OCI-LY1 (cell line): Measurements from ENCODE around the gene ACTL7B.

ENCODE experiments used
- H2AFZ ChIP-seq: fragments of 200-600 bp; sonication (generic), shearing (Covaris generic); 2 replicates; pipeline ENCODE4 v1.6.0; 2014; ENCODE audit warnings: antibody characterized with exemption, mild to moderate bottlenecking, low read length
- H3F3A ChIP-seq: fragments of 200-600 bp; sonication (generic), shearing (Covaris generic); 2 replicates; pipeline ENCODE4 v1.6.0; 2014; ENCODE audit warnings: mild to moderate bottlenecking, antibody characterized with exemption, low read length, moderate library complexity; ENCODE audit not compliant: insufficient read depth
- H3K27ac ChIP-seq: fragments of 200-600 bp; sonication (generic); 2 replicates; pipeline ENCODE4 v1.5.1; 2014; ENCODE audit warnings: low read length, mixed run types, mild to moderate bottlenecking, low read depth; ENCODE audit not compliant: poor library complexity, severe bottlenecking
- H3K27me3 ChIP-seq: fragments of 200-600 bp; sonication (generic); 2 replicates; pipeline ENCODE4 v1.6.0; 2014; ENCODE audit warnings: antibody characterized with exemption, mild to moderate bottlenecking, low read length, moderate library complexity; ENCODE audit not compliant: insufficient read depth
- H3K36me3 ChIP-seq: fragments of 200-600 bp; sonication (generic); 2 replicates; pipeline ENCODE4 v1.6.1; 2014; ENCODE audit warnings: mild to moderate bottlenecking, antibody characterized with exemption, low read length, moderate library complexity, mixed read lengths; ENCODE audit not compliant: insufficient read depth
- H3K4me1 ChIP-seq: fragments of 200-600 bp; sonication (generic); 2 replicates; pipeline ENCODE4 v1.5.1; 2014; ENCODE audit warnings: mild to moderate bottlenecking, low read length, moderate library complexity; ENCODE audit not compliant: insufficient read depth, severe bottlenecking
- H3K4me2 ChIP-seq: fragments of 200-600 bp; sonication (generic), shearing (Covaris generic); 2 replicates; pipeline ENCODE4 v1.6.1; 2014; ENCODE audit warnings: low read length
- H3K4me3 ChIP-seq: fragments of 200-600 bp; sonication (generic); 2 replicates; pipeline ENCODE4 v1.5.1; 2014; ENCODE audit warnings: low read length, low read depth, mild to moderate bottlenecking, mixed read lengths; ENCODE audit not compliant: poor library complexity, severe bottlenecking
- H3K79me2 ChIP-seq: fragments of 200-600 bp; shearing (Covaris generic); 2 replicates; pipeline ENCODE4 v1.6.1; 2016; ENCODE audit warnings: mixed run types, low read length, mixed read lengths; ENCODE audit not compliant: insufficient read depth
- H3K9ac ChIP-seq: fragments of 200-600 bp; sonication (generic), shearing (Covaris generic); 2 replicates; pipeline ENCODE4 v1.6.1; 2014; ENCODE audit warnings: mild to moderate bottlenecking, low read length, mixed read lengths
- H3K9me2 ChIP-seq: fragments of 200-600 bp; sonication (generic), shearing (Covaris generic); 2 replicates; pipeline ENCODE4 v1.6.1; 2014; ENCODE audit warnings: low read depth, mild to moderate bottlenecking, low read length, mixed read lengths
- H3K9me3 ChIP-seq: fragments of 200-600 bp; shearing (Covaris generic); 2 replicates; pipeline ENCODE4 v1.6.1; 2014; ENCODE audit warnings: low read length, mixed read lengths
- H4K20me1 ChIP-seq: fragments of 200-600 bp; sonication (generic), shearing (Covaris generic); 2 replicates; pipeline ENCODE4 v1.6.0; 2016; ENCODE audit warnings: mild to moderate bottlenecking, low read length; ENCODE audit not compliant: insufficient read depth
- CTCF ChIP-seq: fragments of 200-600 bp; sonication (generic), shearing (Covaris generic); IDR thresholded peaks from 2 replicates; pipeline ENCODE4 v1.5.1; 2017; ENCODE audit warnings: mild to moderate bottlenecking, antibody characterized with exemption, low read length, moderate library complexity, mixed read lengths
- EZH2 ChIP-seq: fragments of 200-600 bp; sonication (generic), shearing (Covaris generic); IDR thresholded peaks from 2 replicates; pipeline ENCODE4 v1.8.0; 2017; ENCODE audit warnings: borderline replicate concordance, mixed run types, mild to moderate bottlenecking, antibody characterized with exemption, low read length, moderate library complexity, mixed read lengths

ACTL7B gene

GRCh38 chr9:108867829-108868228 lies 12.0 kb upstream of the ACTL7B start:
- TF ChIP-seq EZH2 (no peak), CTCF (no peak)
- no peak overlapping the region for H3K4me3 ChIP-seq
- no peaks in the 10 kb centered on the region for H3K4me1 ChIP-seq
- H3K4me2 ChIP-seq: no peak overlapping the region
- peaks cover 3% of the 10 kb centered on the region; the same call in 1 of the 2 replicates for H3K9me3 ChIP-seq
- no peak overlapping the region for H3K9ac ChIP-seq
- no peaks in the 10 kb centered on the region for H4K20me1 ChIP-seq
- no peaks in the 10 kb centered on the region for H3F3A ChIP-seq
- no peaks in the 10 kb centered on the region for H3K27me3 ChIP-seq
- no peaks in the 10 kb centered on the region for H3K79me2 ChIP-seq
- no peak overlapping the region for H2AFZ ChIP-seq
- peaks cover 23% of the 10 kb centered on the region for H3K36me3 ChIP-seq
- no peaks in the 10 kb centered on the region for H3K9me2 ChIP-seq
- no peak overlapping the region for H3K27ac ChIP-seq

GRCh38 chr9:108867116-108867515 lies 11.3 kb upstream of the ACTL7B start:
- Histone ChIP-seq H4K20me1 (no peaks in the 10 kb centered on the region), H3K9me2 (no peaks in the 10 kb centered on the region), H3K79me2 (no peaks in the 10 kb centered on the region), H3K9me3 (peaks cover 3% of the 10 kb centered on the region; the same call in 1 of the 2 replicates), H3K4me2 (no peak overlapping the region), H3K4me1 (no peaks in the 10 kb centered on the region), H3K27me3 (no peaks in the 10 kb centered on the region), H3K4me3 (no peak overlapping the region), H3K27ac (no peak overlapping the region), H3F3A (no peaks in the 10 kb centered on the region), H3K9ac (no peak overlapping the region), H3K36me3 (peaks cover 19% of the 10 kb centered on the region), H2AFZ (no peak overlapping the region)
- TF ChIP-seq CTCF (no peak), EZH2 (no peak)

GRCh38 chr9:108866001-108866420 lies 10.2 kb upstream of the ACTL7B start:
- Histone ChIP-seq H3K4me1 (no peaks in the 10 kb centered on the region), H2AFZ (no peak overlapping the region), H3K9ac (no peak overlapping the region), H3K9me2 (no peaks in the 10 kb centered on the region), H3K9me3 (no peaks in the 10 kb centered on the region), H3K4me3 (no peak overlapping the region), H3K4me2 (no peak overlapping the region), H3K27me3 (no peaks in the 10 kb centered on the region), H3K79me2 (no peaks in the 10 kb centered on the region), H4K20me1 (no peaks in the 10 kb centered on the region), H3K27ac (no peak overlapping the region), H3K36me3 (peaks cover 8% of the 10 kb centered on the region), H3F3A (no peaks in the 10 kb centered on the region)
- TF ChIP-seq CTCF (no peak), EZH2 (no peak)
